ENCODE data around the gene RPL31.
A peak's percentile ranks its signal among the peaks of the same experiment; 100 is the strongest.

Gene RPL31

DNA sequence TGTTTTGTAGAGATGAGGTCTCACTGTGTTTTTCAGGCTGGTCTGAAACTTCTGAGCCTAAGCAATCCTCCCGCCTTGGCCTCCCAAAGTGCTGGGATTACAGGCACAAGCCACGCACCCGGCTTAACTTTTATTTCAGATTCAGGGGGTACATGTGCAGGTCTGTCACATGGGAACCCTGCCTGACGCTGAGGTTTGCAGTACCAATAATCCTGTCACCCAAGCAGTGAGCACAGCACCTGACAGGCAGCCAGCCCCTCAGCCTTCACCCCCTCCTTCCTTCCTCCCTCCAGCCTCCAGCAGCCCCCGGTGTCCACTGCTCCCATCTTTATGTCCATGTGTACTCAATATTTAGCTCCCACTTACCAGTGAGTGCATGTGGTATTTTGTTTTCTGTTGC is 46.0 kb upstream of the RPL31 start:
- DNase-seq = no peak
- Histone ChIP-seq H3K27ac (no peak overlapping the region), H3K36me3 (no peaks in the 10 kb centered on the region), H3K9me3 (no peaks in the 10 kb centered on the region), H3K4me3 (no peak overlapping the region), H3K4me1 (peaks cover 0 to 18% (median 13%) of the 10 kb centered on the region in 4 donors), H3K27me3 (no peaks in the 10 kb centered on the region)
- TF ChIP-seq, protein P1, sequence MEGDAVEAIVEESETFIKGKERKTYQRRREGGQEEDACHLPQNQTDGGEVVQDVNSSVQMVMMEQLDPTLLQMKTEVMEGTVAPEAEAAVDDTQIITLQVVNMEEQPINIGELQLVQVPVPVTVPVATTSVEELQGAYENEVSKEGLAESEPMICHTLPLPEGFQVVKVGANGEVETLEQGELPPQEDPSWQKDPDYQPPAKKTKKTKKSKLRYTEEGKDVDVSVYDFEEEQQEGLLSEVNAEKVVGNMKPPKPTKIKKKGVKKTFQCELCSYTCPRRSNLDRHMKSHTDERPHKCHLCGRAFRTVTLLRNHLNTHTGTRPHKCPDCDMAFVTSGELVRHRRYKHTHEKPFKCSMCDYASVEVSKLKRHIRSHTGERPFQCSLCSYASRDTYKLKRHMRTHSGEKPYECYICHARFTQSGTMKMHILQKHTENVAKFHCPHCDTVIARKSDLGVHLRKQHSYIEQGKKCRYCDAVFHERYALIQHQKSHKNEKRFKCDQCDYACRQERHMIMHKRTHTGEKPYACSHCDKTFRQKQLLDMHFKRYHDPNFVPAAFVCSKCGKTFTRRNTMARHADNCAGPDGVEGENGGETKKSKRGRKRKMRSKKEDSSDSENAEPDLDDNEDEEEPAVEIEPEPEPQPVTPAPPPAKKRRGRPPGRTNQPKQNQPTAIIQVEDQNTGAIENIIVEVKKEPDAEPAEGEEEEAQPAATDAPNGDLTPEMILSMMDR (IDR thresholded peaks at IDR 0.05) = no peak
- intact Hi-C loops (cut with DNase I; ENCODE audit: low total_unique reads) = no loop called here

DNA sequence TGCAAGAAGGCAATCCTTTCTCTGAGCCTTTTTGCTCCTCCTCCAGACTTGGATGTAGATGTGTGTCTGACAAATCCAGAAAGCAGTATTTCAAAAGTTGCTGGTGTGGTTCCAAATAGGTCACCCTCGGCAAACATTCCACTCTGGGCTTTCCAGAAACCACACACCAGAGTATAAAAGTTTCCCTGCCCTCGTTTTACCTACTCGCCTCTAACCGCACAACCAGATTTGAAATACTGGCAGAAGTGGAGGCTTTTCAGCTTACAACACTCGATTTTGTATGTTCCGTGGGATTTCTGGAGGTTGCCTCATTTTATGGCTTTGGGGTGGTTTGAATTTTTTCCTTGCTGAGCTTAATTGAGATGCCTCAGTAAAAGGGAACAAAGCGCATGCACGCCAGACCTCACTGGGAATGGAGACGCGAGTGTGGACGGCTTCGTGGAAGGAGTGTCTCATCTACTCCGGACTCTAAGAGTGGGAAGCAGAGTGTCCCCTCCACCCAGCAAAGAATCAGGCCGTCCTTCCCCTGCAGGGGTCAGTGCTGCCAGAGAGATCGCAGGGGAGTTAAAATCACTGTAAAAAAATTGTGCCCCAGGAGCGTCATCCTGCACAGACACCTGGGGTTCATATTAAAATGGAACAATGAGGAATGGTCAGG is 44.0 kb upstream of the RPL31 start:
- H3K9me3 ChIP-seq = no peaks in the 10 kb centered on the region
- H3K27ac ChIP-seq = peak overlapping the region in 1 of 2 donors; percentile 32
- no peaks in the 10 kb centered on the region for H3K36me3 ChIP-seq
- H3K4me1 ChIP-seq = peaks cover 0 to 18% (median 13%) of the 10 kb centered on the region in 4 donors
- intact Hi-C loops (cut with DNase I; ENCODE audit: low total_unique reads) = no loop called here
- peak; percentile 69 to 81 for DNase-seq
- TF ChIP-seq, protein P1 (IDR thresholded peaks at IDR 0.05) = no peak
- H3K27me3 ChIP-seq = no peaks in the 10 kb centered on the region
- H3K4me3 ChIP-seq = peak overlapping the region in 1 of 2 donors; percentile 0

DNA sequence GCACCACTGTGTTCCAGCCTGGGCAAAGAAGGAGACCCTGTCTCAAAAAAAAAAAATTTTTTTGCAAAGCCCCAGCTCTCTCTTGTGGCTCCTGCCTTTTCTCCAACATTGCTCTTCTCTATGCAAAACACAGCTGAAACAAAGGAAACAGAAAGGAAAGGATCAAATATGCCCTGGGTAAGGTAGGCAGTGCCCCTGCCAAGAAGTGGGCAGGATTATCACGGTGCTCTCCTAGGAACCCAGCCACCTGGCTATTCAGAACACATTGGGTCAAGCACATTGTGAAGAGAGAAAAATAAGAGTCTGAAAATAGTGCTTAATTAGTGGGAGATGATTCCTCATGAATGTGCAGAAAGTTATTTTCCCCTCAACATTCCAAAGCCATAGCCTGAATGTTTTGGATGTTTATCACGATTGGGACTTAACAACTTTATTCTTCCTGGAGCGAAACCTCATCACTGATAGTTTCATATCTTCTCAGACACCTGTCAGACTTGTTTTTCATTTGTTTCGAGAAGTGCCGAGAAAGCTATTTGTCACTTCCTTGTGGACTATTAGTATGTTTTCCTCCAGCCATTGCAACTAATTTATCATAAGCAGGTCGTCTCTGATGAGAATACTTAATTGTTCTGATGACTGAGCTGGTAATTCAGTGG is 42.7 kb upstream of the RPL31 start:
- intact Hi-C loops (cut with DNase I; ENCODE audit: low total_unique reads) = no loop called here
- no peaks in the 10 kb centered on the region for H3K36me3 ChIP-seq
- TF ChIP-seq, protein P1 (IDR thresholded peaks at IDR 0.05) = no peak
- H3K27me3 ChIP-seq = no peaks in the 10 kb centered on the region
- H3K4me3 ChIP-seq = no peak overlapping the region
- DNase-seq = no peak
- peaks cover 0 to 18% (median 13%) of the 10 kb centered on the region in 4 donors for H3K4me1 ChIP-seq
- no peaks in the 10 kb centered on the region for H3K9me3 ChIP-seq
- no peak overlapping the region for H3K27ac ChIP-seq

DNA sequence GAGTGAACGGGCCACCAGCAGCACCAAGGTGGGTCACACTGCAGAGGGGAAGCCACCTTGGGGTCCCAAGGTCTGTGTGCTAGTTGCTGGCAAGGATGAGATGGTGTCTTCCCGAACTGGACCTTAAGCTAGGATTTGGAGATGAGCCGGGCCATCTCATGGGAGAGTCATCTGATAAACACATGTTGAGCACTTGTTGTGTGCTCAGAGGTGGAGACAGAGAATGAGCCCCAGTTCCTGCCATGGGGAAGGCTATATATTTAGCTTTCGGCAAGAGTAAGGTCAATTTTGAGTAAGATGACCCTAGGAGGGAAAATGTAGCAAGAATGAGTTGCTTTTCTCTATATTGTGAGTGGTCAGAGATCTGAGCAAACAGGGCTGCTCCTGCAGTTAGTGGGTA is 41.4 kb upstream of the RPL31 start:
- intact Hi-C loops (cut with DNase I; ENCODE audit: low total_unique reads) = no loop called here
- H3K27ac ChIP-seq = no peak overlapping the region
- no peak for DNase-seq

DNA sequence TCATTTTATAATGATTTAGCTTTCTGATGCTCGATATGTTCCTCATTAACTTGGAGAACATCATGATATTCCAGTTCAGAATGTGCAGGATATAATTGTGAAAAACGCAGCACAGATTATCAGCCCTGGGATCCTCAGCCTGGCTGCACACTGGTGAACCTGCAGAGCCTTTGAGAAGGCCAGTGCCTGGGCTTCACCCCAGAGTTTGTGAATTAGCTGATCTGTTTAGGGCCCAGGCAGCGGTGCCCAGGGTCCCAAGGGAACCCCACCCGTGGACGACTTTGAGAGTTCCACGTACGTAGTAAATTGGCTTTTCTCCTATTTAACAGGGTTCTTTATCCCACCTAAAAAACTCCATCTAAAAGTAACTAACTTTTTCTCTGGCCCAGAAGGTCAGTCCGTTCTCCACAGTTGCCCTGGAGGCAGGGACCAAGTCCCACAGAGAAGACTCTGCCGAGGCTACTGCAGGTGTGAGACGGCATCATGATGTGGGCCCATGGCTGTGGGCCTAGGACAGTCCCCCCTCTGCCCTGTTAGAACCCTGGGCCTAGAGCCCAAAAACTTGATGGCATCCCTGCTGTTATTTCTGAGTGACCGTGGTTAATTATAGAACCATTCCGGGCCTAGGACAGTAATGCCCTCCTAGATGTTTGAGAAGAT is 39.6 kb upstream of the RPL31 start:
- TF ChIP-seq, protein P1 (IDR thresholded peaks at IDR 0.05) = no peak
- Histone ChIP-seq H3K4me3 (no peak overlapping the region), H3K36me3 (peaks cover 0 to 2% (median 0%) of the 10 kb centered on the region in 3 donors), H3K4me1 (peaks cover 0 to 22% (median 11%) of the 10 kb centered on the region in 4 donors), H3K9me3 (no peaks in the 10 kb centered on the region), H3K27ac (no peak overlapping the region), H3K27me3 (no peaks in the 10 kb centered on the region)
- DNase-seq = peak in 1 of 2 donors; percentile 49
- intact Hi-C loops (cut with DNase I; ENCODE audit: low total_unique reads) = no loop called here

More for the DNA sequence above, 41.4 kb upstream of the RPL31 start:
- no peak overlapping the region for H3K4me3 ChIP-seq
- H3K4me1 ChIP-seq = peaks cover 0 to 25% (median 13%) of the 10 kb centered on the region in 4 donors
- no peaks in the 10 kb centered on the region for H3K27me3 ChIP-seq
- TF ChIP-seq, protein P1 (IDR thresholded peaks at IDR 0.05) = no peak
- H3K36me3 ChIP-seq = no peaks in the 10 kb centered on the region
- no peaks in the 10 kb centered on the region for H3K9me3 ChIP-seq
